Measurements from ENCODE around the gene NKAPL.
A peak's percentile ranks its signal among the peaks of the same experiment; 100 is the strongest.

NKAPL gene

DNA sequence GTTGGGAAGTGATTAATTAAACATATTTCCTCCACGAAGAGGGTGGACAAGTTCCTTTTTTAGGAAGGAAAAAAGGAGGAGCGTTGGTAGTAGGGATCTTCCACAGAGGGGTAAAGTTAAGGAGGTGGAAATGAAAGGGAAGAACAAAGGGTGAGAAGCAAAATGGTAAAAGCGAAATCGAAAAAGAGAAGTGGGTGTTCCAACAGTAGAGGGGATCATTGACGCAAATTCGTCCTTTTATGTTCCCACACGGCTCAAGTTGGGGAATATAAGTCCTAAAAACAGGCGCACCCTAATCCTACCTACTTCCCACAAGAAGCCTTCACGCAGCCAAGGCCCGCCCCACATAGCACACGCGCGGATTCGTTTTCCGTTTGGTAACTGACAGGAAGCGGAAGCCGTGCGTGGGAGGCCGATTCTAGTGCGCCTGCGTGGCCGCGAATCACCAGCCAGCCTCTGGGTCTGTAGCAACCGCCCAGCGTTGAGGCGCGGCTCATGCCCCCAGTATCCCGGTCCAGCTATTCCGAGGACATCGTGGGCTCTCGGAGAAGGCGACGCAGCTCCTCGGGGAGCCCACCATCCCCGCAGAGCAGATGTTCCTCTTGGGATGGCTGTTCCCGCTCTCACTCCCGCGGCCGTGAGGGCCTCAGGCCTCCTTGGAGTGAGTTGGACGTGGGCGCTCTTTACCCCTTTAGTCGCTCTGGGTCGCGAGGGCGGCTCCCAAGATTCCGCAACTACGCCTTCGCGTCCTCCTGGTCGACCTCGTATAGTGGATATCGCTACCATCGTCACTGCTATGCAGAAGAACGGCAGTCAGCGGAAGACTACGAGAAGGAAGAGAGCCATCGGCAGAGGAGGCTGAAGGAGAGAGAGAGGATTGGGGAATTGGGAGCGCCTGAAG is at the start of gene NKAPL:
TSS of gene NKAPL (plus strand) at position 421 of the 901 bp plus-strand sequence. CDS start at position 496, 75 bp downstream.
- H3K4me3 ChIP-seq (replicated peaks; ENCODE audit: low read depth, low read length) = no peak within 1 kb of the TSS

DNA sequence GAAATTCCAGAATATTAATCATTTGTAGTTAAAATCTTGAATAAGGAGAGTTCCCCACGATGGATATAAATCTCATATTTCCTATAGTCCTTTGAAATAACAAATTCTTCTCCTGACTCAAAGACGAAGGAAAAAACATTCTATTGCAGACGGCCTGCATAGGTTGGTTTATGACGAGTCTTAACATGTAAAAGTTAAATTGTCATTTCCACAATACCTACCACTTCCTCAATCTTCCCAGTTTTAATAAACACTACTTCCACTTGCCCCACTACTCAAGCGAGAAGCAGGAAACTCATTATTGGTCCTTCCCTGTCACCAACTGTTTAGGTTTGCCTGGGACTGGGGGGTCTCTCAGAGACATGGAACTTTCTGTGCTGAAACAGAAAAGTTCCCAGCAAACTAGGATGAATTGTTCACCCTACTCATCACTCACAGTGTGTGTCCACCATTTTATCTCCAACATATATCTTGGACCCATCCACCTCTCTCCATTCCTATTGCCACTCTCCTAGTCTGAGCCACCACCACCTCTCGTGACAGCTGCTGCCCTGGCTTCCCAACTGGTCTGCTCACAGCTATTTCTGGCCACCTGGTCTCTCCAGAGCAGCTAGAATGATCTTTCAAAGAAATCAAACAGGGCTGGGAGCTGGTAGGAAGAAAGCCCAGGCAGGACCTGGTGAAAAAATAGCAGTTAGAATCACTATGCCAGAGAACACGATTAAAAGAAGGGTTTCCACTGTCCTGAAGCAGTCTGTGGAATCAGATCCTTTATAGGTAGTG is 49.2 kb upstream of the NKAPL start:
- TF ChIP-seq, protein P1, sequence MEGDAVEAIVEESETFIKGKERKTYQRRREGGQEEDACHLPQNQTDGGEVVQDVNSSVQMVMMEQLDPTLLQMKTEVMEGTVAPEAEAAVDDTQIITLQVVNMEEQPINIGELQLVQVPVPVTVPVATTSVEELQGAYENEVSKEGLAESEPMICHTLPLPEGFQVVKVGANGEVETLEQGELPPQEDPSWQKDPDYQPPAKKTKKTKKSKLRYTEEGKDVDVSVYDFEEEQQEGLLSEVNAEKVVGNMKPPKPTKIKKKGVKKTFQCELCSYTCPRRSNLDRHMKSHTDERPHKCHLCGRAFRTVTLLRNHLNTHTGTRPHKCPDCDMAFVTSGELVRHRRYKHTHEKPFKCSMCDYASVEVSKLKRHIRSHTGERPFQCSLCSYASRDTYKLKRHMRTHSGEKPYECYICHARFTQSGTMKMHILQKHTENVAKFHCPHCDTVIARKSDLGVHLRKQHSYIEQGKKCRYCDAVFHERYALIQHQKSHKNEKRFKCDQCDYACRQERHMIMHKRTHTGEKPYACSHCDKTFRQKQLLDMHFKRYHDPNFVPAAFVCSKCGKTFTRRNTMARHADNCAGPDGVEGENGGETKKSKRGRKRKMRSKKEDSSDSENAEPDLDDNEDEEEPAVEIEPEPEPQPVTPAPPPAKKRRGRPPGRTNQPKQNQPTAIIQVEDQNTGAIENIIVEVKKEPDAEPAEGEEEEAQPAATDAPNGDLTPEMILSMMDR (IDR thresholded peaks at IDR 0.05; ENCODE audit: low read depth, low read length, missing control alignments) = no peak
- no peak for DNase-seq (ENCODE audit: extremely low read depth, low read depth)
- no peak overlapping the region for H3K4me3 ChIP-seq (replicated peaks; ENCODE audit: low read depth, low read length)

More for the DNA sequence above, at the start of gene NKAPL:
- TF ChIP-seq, protein P1 (IDR thresholded peaks at IDR 0.05; ENCODE audit: low read depth, low read length, missing control alignments) = no peak
- DNase-seq (ENCODE audit: extremely low read depth, low read depth) = no peak

DNA sequence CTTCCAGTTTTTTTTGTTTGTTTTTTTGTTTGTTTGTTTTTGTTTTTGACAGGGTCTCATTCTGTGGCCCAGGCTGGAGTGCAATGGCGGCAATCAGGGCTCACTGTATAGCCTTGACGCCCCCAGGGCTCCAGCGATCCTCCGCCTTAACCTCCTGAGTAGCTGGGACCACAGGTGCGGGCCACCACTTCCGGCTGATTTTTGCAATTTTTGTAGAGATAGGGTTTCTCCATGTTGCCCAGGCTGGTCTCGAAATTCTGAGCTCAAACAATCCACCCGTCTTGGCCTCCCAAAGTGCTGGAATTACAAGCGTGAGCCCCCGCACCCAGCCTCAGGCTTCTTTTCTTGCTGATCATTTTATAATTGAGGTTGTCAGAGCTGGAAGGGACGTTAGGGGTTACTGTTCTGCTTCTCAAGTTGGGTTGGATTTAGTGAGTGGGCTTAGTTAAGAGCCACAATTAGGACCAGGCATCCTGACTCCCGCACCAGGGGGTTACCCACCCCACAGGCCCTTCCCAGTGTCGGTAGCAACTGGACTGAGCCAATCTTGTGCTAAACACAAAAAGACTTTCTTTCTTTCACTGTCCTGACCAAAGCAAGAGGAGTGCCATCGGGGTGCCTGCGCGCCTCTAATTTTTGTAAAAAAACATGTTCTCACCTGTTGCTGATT is 47.1 kb upstream of the NKAPL start:
- TF ChIP-seq, protein P1 (IDR thresholded peaks at IDR 0.05; ENCODE audit: low read depth, low read length, missing control alignments) = no peak
- DNase-seq (ENCODE audit: extremely low read depth, low read depth) = no peak

DNA sequence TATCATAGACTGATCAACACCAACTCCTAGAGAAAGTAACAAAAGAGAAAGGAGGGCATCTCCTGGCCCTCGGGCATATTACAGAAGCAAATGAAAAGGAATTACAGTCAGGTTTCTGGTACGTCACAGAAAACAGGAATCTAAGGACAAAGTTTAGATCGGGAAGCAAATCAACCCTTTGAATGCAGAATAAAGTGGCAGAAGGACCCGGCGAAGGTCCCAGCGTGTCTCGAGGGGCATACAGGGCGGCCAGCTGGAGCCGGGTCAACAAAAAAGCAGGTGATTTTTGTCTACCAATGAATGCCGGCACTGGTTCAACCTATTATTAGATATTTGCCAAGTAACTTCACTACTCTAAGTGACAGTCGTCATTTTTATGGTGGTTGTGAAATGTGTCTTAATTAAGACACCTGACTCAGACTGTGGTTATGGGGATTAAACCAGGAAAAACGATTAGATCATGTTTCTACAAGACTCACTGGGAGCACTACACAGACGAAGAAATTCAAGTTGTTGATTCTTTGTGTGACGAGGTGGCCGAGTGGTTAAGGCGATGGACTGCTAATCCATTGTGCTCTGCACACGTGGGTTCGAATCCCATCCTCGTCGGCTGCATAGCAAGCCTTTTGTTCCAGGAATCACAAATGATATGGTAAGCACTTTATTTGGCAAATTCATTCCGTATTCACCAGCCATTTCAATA is 46.4 kb upstream of the NKAPL start:
- DNase-seq (ENCODE audit: extremely low read depth, low read depth) = peak; percentile 73
- H3K4me3 ChIP-seq (replicated peaks; ENCODE audit: low read depth, low read length) = peak overlapping the region; percentile 52
- TF ChIP-seq, protein P1 (IDR thresholded peaks at IDR 0.05; ENCODE audit: low read depth, low read length, missing control alignments) = peak; percentile 16

More for the DNA sequence above, 47.1 kb upstream of the NKAPL start:
- H3K4me3 ChIP-seq (replicated peaks; ENCODE audit: low read depth, low read length) = peak overlapping the region; percentile 52

DNA sequence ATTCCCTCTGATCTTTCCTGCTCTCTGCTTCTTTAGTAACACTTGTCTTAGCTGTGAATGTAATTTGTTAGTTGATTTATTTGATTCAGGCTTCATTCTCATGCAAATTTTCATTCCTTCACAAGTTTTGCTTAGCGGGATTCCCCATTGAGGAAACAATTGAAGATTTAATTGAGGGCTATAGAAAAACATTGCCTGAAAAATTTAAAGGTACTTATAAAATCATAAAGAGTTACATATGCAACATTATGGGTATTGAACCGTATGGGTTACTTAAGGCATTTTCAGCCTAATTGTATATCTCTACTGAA is 45.9 kb upstream of the NKAPL start:
- TF ChIP-seq, protein P1 (IDR thresholded peaks at IDR 0.05; ENCODE audit: low read depth, low read length, missing control alignments) = no peak
- DNase-seq (ENCODE audit: extremely low read depth, low read depth) = no peak
- no peak overlapping the region for H3K4me3 ChIP-seq (replicated peaks; ENCODE audit: low read depth, low read length)

DNA sequence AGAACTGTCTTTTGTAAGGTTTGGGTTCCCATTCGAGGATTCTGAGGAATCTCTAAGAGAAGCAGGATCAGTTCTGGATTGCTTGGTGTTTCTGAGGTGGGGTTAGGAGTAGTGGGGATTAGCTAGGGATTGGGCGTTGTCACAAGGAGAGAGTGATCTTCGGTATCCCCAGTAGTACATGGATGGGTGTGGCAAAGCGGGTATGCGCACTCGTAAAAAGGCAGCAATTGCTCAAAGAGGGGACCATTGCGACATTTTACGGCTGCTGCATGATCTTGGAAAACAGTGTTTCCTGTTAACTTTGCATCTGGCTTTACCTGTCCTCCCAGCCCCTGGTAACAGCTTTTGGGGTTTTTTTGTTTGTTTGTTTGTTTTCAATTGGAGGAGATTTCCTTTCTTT is 43.7 kb upstream of the NKAPL start:
- TF ChIP-seq, protein P1 (IDR thresholded peaks at IDR 0.05; ENCODE audit: low read depth, low read length, missing control alignments) = no peak
- DNase-seq (ENCODE audit: extremely low read depth, low read depth) = no peak
- H3K4me3 ChIP-seq (replicated peaks; ENCODE audit: low read depth, low read length) = no peak overlapping the region
